Chondrocyte (in vitro differentiated cells): ENCODE results near the gene ETNPPL. TPM values are rescaled to one million over a fixed set of nuclear protein-coding genes. Genes with fewer than 3 reads are reported as not detected.

Experiments used
- DNase-seq: peaks from one replicate; pipeline ENCODE4 v3.0.0; 2021; ENCODE audit warnings: mixed read lengths, low spot score
- H3K27ac Mint-ChIP-seq: one replicate; pipeline ENCODE4 v1.8.0; 2021; ENCODE audit warnings: mild to moderate bottlenecking, moderate library complexity, mixed read lengths; ENCODE audit not compliant: unreplicated experiment
- H3K27me3 Mint-ChIP-seq: 2 replicates; pipeline ENCODE4 v1.8.0; 2021; ENCODE audit warnings: low read depth, mixed read lengths
- H3K36me3 Mint-ChIP-seq: 2 replicates; pipeline ENCODE4 v1.8.0; 2021; ENCODE audit warnings: low read depth, mixed read lengths
- H3K4me1 Mint-ChIP-seq: 2 replicates; pipeline ENCODE4 v1.8.0; 2021; ENCODE audit warnings: low read depth, mild to moderate bottlenecking, mixed read lengths
- H3K4me3 Mint-ChIP-seq: one replicate; pipeline ENCODE4 v1.8.0; 2021; ENCODE audit warnings: mild to moderate bottlenecking, moderate library complexity, mixed read lengths; ENCODE audit not compliant: unreplicated experiment
- H3K9me3 Mint-ChIP-seq: 2 replicates; pipeline ENCODE4 v1.8.0; 2021; ENCODE audit warnings: low read depth, mixed read lengths
- total RNA-seq: library from RNA; stranded (reverse); gene quantifications from 3 replicates; pipeline ENCODE4 v1.2.1, GENCODE V29; 2021
- TF ChIP-seq, protein P1 (sequence below): fragments of 200-600 bp; sonication (generic); IDR thresholded peaks from 2 replicates; pipeline ENCODE4 v1.5.0; 2021; ENCODE audit warnings: antibody characterized with exemption, mild to moderate bottlenecking, moderate library complexity

The ETNPPL gene
- total RNA-seq, 1 donor from 2014 or later: not detected

DNA sequence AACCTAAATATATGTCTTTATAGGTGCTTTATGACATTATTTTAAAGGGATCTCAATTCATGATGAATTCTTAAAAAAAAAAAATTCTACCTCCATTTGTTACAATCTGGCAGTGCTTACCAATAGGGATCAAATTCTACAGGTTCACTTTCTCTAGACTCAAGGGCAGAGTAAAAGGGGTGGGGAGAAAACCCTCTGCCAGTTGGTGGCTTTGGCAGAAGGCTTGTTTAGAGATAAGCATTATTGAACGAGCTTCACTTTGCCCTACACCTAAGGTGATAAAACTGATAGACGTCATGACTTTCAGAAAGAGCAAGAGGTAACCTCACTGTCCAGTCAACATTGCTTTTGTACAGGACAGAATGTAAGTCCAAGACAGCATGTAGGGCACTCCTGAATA, 58.9 kb downstream of the ETNPPL start:
- H3K4me1 Mint-ChIP-seq: no peaks in the 10 kb centered on the region
- no peak for DNase-seq
- no peaks in the 10 kb centered on the region for H3K9me3 Mint-ChIP-seq
- H3K27ac Mint-ChIP-seq: no peak overlapping the region
- TF ChIP-seq, protein P1, sequence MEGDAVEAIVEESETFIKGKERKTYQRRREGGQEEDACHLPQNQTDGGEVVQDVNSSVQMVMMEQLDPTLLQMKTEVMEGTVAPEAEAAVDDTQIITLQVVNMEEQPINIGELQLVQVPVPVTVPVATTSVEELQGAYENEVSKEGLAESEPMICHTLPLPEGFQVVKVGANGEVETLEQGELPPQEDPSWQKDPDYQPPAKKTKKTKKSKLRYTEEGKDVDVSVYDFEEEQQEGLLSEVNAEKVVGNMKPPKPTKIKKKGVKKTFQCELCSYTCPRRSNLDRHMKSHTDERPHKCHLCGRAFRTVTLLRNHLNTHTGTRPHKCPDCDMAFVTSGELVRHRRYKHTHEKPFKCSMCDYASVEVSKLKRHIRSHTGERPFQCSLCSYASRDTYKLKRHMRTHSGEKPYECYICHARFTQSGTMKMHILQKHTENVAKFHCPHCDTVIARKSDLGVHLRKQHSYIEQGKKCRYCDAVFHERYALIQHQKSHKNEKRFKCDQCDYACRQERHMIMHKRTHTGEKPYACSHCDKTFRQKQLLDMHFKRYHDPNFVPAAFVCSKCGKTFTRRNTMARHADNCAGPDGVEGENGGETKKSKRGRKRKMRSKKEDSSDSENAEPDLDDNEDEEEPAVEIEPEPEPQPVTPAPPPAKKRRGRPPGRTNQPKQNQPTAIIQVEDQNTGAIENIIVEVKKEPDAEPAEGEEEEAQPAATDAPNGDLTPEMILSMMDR: no peak
- H3K27me3 Mint-ChIP-seq: no peaks in the 10 kb centered on the region
- no peaks in the 10 kb centered on the region for H3K36me3 Mint-ChIP-seq
- no peak overlapping the region for H3K4me3 Mint-ChIP-seq

DNA sequence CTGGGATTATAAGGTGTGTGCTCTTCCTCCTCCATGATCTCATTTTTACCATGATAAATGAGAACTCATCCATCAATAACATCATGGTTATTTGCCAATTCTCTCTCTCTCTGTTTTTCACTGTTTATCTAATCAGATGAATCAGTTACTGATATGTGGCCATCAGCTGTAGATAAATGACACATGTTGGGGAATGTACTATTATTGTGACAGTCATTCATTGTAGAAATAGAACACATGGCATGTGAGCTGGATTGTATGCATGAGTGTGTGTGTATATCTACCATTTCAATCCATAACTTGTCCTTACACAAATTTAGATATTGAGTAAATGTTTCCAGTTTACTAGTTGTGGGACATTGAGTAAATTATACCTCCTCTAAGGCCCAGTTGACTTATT, 59.5 kb downstream of the ETNPPL start:
- Mint-ChIP-seq H3K4me3 (no peak overlapping the region), H3K4me1 (no peaks in the 10 kb centered on the region), H3K27me3 (no peaks in the 10 kb centered on the region), H3K27ac (no peak overlapping the region), H3K9me3 (no peaks in the 10 kb centered on the region), H3K36me3 (no peaks in the 10 kb centered on the region)
- TF ChIP-seq, protein P1: no peak
- DNase-seq: no peak

DNA sequence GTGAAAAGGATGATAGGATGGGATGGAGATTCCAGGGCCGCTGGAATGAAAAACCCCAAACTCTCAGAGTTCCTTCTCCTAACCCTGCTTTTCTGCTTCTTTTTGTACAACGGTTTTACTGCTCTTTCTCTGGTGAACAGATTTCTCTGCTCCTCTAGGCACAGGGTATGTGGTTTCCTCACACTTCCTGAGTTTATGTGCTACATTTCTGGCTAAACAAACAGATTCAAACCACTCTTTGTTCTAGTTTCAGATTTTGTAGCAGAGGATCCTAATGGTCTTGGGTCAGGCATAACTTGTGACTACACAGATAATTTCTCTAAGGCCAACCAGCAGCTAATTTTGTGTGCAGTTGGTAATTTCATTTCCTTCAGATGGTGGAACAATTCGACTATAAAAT, 59.9 kb downstream of the ETNPPL start:
- Mint-ChIP-seq H3K27me3 (no peaks in the 10 kb centered on the region), H3K36me3 (no peaks in the 10 kb centered on the region), H3K9me3 (no peaks in the 10 kb centered on the region), H3K4me1 (no peaks in the 10 kb centered on the region), H3K4me3 (no peak overlapping the region), H3K27ac (no peak overlapping the region)
- no peak for DNase-seq
- TF ChIP-seq, protein P1: no peak

DNA sequence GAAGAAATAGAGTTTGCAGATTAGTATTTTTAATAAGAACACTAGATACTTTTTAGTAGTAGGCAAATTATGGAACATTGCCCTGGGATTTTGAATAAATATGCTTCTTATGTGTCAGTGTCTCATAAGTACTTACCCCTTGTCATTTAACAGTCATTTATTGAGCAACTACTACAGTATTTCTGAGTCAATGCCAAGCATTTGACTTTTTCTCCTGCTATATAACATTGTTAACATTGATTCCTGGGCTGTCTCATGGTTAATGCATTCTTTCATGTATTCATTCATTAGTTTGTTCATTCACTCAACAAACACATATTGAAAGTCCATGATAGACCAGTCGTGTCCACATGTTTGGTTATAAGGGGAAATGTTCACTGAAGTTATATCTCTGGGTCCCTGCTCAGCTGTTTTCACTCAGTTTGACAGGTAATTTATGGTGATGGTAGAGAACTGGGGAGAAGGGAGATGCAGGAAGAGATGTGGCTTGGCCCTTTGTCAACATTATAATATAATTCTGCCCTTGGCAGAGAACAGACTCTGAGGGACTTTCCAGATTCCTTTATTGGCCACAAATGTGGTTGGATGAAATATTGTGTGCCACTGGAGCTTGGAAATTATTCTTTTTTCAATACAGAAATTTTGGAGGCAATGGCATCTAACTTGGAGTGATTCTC, 62.6 kb downstream of the ETNPPL start:
- H3K9me3 Mint-ChIP-seq: no peaks in the 10 kb centered on the region
- H3K36me3 Mint-ChIP-seq: no peaks in the 10 kb centered on the region
- no peaks in the 10 kb centered on the region for H3K27me3 Mint-ChIP-seq
- no peak for DNase-seq
- no peaks in the 10 kb centered on the region for H3K4me1 Mint-ChIP-seq
- H3K27ac Mint-ChIP-seq: no peak overlapping the region
- TF ChIP-seq, protein P1: no peak
- H3K4me3 Mint-ChIP-seq: no peak overlapping the region

DNA sequence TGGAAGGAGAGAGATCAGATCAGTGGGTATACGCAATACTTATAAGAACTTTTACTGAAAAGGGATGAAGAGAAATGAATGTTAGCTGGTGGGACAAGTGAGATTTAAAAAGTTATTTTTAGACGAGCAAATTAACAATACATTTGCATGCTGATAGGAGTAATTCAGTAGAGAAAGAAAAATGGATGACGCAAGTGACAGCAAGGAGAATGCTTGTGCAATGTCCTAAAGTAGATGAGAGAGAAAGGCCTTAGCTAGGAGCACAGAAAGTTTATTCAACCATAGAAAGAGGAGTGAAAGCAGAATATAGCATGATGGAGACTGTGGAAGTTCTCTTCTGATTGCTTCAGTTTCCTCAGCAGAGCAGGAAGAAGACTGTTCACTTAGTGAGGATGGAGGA, 66.7 kb downstream of the ETNPPL start:
- TF ChIP-seq, protein P1: no peak
- Mint-ChIP-seq H3K27me3 (no peaks in the 10 kb centered on the region), H3K9me3 (no peaks in the 10 kb centered on the region), H3K4me1 (no peaks in the 10 kb centered on the region), H3K4me3 (no peak overlapping the region), H3K27ac (no peak overlapping the region), H3K36me3 (no peaks in the 10 kb centered on the region)
- DNase-seq: no peak
